A204.1 (cell line): ENCODE data around the gene CEACAM4.
"Not testable (repeated sequence)": the region's sequence is repeated elsewhere in the genome, so short reads cannot be mapped to it uniquely, and the experiment has no call there.

Experiments used
- FAIRE-seq: peaks from 2 replicates; lab custom pipeline; 2012; peaks lifted over from hg19 to GRCh38; lab: Jason Lieb, UNC

The CEACAM4 gene

DNA sequence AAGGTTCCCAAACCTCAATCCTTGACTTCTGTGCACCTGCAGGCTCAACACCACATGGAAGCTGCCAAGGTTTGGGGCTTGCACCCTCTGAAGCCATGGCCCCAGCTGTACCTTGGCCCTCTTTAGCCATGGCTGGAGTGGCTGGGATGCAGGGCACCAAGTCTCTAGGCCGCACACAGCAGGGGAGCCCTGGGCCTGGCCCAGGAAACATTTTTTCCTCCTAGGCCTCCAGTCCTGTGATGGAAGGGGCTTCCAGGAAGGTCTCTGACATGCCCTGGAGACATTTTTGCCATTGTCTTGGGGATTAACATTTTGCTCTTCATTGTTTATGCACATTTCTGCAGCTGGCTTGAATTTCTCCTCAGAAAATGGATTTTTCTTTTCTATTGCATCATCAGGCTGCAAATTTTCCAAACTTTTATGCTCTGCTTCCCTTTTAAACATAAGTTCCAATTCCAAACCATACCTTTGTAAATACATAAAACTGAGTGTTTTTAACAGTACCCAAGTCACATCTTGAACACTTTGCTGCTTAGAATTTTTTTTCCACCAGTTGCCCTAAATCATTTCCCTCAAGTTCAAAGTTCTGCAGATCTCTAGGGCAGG lies 44.2 kb downstream of the CEACAM4 start:
- FAIRE-seq, result not testable (repeated sequence)

DNA sequence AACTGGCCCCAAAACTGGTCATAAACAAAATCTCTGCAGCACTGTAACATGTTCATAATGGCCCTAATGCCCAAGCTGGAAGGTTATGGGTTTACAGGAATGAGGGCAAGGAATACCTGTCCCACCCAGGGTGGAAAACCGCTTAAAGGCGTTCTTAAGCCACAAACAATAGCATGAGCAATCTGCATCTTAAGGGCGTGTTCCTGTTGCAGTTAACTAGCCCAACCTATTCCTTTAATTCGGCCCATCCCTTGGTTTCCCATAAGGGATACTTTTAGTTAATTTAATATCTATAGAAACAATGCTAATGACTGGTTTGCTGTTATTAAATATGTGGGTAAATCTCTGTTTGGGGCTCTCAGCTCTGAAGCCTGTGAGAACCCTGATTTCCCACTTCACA lies 45.8 kb downstream of the CEACAM4 start:
- not testable (repeated sequence) for FAIRE-seq

DNA sequence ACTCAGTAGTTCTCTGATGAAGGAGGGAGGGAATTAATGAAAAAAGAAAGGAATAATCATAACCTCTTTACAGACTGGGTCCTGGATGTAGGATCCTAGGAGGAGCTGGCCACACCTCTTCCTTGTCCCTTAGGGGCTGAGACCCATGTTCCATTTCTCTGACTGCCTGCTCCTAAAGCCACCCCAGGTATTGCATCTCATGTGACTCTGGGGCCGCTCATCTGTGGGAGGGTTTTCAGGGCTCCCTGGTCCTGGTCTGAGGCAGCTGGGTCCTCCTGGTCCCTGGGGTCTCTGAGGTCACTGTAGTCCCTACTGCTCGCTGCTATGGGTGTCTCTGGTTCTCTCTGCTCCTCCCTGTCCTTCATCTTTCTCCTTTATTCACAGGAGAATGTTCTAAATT lies 48.0 kb downstream of the CEACAM4 start:
- FAIRE-seq, result no peak

DNA sequence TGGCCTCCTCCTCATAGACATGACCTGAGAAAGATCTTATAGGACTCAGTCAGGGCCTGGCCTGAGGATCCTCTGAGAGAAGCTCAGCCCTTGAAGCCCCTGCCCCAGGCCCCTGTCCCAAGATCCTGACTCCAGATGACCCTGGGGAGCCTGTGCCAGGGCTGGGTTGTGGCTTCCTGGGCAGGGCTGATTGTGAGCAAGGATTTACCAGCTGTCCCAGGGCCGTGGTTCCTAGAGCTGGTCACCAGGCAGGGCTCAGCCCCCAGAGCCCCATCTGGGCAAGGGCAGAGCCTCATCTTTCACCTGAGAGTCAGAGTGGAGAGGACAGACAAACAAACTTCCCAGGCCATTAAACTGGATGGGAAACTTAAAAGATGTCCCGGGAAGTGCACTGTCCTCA lies 49.0 kb downstream of the CEACAM4 start:
- FAIRE-seq, result no peak

DNA sequence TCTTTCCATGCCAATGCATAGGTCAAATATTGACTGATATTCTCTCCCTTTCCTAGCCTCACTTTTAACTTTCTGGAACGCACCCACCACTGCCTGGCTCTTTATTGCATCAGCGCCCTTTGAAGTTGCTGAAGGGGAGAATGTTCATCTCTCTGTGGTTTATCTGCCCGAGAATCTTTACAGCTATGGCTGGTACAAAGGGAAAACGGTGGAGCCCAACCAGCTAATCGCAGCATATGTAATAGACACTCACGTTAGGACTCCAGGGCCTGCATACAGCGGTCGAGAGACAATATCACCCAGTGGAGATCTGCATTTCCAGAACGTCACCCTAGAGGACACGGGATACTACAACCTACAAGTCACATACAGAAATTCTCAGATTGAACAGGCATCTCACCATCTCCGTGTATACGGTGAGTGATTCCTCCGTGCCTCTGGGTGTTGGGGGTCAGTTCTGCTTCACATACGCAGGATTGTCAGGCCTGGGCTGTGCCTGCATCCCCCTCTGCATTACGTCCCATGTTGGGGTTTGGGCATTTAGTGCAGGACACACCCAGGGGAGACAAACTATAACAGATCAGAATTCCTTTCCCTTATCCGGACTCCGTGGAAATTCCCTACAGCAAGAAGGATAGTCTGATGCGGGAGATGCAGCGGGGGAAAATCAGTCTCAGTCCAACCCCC lies 49.6 kb downstream of the CEACAM4 start:
- FAIRE-seq, result no peak

DNA sequence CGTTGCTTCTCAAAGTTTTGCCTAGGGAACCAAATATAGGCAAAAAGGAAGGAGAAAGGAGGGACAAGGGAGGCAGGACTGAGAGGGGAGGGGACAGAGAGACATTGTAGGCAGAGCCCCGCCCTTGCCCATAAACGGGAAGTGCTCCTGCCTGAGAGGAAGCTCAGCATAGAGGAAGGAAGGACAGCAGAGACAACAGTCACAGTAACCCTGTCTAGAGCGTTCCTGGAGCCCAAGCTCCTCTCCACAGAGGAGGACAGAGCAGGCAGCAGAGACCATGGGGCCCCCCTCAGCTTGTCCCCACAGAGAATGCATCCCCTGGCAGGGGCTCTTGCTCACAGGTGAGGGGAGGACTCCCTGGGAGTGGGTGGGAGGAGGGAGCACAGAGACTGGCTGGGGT lies 50.9 kb downstream of the CEACAM4 start, which contains the start of gene CEACAM21:
Gene CEACAM21 (plus strand): TSS at position 169 of the 400 bp plus-strand sequence. CDS start 109 bp downstream, at position 278.
- FAIRE-seq, result no peak

DNA sequence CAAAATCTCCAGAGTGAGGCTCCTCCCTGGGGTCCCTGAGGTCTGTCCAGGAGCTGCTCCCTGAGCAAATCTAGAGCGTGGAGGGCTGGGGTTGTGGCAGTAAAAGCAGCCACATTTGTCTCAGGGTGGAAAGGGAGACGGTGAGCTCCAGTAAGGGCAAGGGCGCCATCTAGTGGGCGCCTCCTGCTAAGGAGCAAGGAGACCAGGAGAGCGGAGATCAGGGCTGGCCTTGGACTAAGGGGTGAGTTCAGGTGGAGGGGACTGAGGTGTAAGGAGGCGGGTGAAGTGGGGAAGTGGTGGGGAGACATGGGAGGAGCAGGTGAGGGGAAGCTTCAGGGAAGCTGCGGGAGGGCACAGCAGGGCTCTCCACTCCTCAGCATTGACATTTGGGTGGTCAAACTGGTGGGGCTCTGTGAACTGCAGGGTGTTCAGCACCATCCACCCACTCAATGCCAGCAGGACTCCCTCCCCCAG lies 56.2 kb downstream of the CEACAM4 start:
- no peak for FAIRE-seq

DNA sequence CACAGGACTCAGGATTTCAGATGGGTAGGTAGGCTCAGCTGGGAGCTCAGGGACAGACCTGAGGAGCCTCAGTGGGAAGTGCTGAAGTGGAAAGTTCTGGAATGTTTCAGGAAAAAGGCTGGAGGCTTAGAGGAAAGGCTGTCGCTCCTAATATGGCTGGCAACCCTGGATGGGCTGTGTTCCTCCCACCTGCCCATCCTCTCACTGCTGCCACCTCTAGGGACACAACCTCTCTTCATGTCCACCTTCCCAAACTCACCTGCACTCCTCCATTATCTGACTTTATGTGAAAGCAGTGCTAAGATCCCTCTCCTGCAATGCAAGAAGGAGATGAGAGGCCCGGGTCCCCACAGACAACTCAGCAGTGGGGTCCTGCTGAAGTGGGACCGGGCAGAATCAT lies 56.7 kb downstream of the CEACAM4 start:
- FAIRE-seq, result no peak

DNA sequence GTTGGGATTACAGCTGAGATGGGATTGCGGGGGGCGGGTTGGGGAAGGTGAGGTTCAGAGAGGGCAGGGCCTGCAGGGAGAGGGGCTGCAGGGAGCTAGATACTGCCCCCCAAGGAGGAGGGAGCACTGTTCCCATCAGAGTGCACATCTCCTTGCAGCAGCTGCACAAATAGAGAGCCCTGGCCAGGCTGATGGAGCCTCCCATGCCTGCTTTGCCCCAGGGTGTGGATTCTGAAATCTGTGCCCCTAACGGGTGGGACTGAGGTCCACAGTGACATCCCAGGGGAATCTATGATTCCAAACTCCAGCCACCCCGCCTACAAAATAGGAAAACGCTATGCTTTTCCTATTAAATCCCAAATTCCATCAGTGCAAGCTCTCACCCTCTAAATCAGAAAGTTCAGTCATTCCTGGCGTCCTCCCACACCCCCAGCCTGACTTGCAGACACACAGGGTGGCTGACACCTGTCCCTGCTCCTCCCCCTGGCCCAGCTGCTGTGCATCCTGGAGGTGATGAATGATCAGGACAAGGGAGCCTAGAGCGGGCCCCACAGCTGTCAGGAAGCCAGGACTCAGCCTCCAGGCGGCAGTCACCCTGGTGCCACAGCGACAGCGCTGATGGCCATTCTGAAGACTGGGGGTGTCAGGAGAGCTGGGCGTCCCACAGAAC lies 57.3 kb downstream of the CEACAM4 start:
- no peak for FAIRE-seq
